ENCODE results near the gene ISG20.
"Not testable (repeated sequence)": the region's sequence is repeated elsewhere in the genome, so short reads cannot be mapped to it uniquely, and the experiment has no call there.

Gene ISG20

GRCh38 chr15:88636050-88636449 lies 2.8 kb upstream of the ISG20 start:
- peak in 1 of 2 donors; percentile 45 for DNase-seq (ENCODE audit: low read depth in 2 of 2)

- DNase-seq (ENCODE audit: low read depth in 2 of 2): no peak
Measured at GRCh38 chr15:88636654-88637053, 2.2 kb upstream of the ISG20 start.

GRCh38 chr15:88637436-88637835 lies 1.4 kb upstream of the ISG20 start:
- DNase-seq (ENCODE audit: low read depth in 2 of 2): no peak

- no peak for DNase-seq (ENCODE audit: low read depth in 2 of 2)
Measured at GRCh38 chr15:88637841-88638625, 783 bp upstream of the ISG20 start.

- no peak for DNase-seq (ENCODE audit: low read depth in 2 of 2)
Measured at GRCh38 chr15:88641959-88642452, 3.2 kb downstream of the ISG20 start.

- not testable (repeated sequence) for DNase-seq (ENCODE audit: low read depth in 2 of 2)
Measured at GRCh38 chr15:88642514-88642913, 3.7 kb downstream of the ISG20 start.

- DNase-seq (ENCODE audit: low read depth in 2 of 2): no peak
Measured at GRCh38 chr15:88644741-88645140, 5.9 kb downstream of the ISG20 start.

GRCh38 chr15:88645171-88646087 lies 6.6 kb downstream of the ISG20 start:
- no peak for DNase-seq (ENCODE audit: low read depth in 2 of 2)

- DNase-seq (ENCODE audit: low read depth in 2 of 2): no peak
Measured at GRCh38 chr15:88646088-88646405, 7.2 kb downstream of the ISG20 start.

- no peak for DNase-seq (ENCODE audit: low read depth in 2 of 2)
Measured at GRCh38 chr15:88646951-88647350, 8.1 kb downstream of the ISG20 start.

- DNase-seq (ENCODE audit: low read depth in 2 of 2): no peak
Measured at GRCh38 chr15:88647351-88648105, 8.7 kb downstream of the ISG20 start.

- DNase-seq (ENCODE audit: low read depth in 2 of 2): no peak
Measured at GRCh38 chr15:88648357-88649214, 9.8 kb downstream of the ISG20 start.

- peak in 1 of 2 donors; percentile 51 for DNase-seq (ENCODE audit: low read depth in 2 of 2)
Measured at GRCh38 chr15:88649286-88649733, 10.5 kb downstream of the ISG20 start.

- no peak for DNase-seq (ENCODE audit: low read depth in 2 of 2)
Measured at GRCh38 chr15:88649753-88650551, 11.1 kb downstream of the ISG20 start.

GRCh38 chr15:88650556-88650955 lies 11.7 kb downstream of the ISG20 start:
- DNase-seq (ENCODE audit: low read depth in 2 of 2): no peak

- DNase-seq (ENCODE audit: low read depth in 2 of 2): no peak
Measured at GRCh38 chr15:88651136-88651732, 12.4 kb downstream of the ISG20 start.

- DNase-seq (ENCODE audit: low read depth in 2 of 2): no peak
Measured at GRCh38 chr15:88651971-88652370, 13.2 kb downstream of the ISG20 start.

GRCh38 chr15:88652456-88653199 lies 13.8 kb downstream of the ISG20 start:
- no peak for DNase-seq (ENCODE audit: low read depth in 2 of 2)

All from stimulated activated CD8-positive, alpha-beta memory T cell treated with anti-CD3 and anti-CD28 coated beads, Interleukin-2, amount 100 ng/mL, for 1 hour (primary cell).